22Rv1 (cell line): ENCODE results near the gene APLN.

Source experiments
- ZFX ChIP-seq: fragments of 450-650 bp; IDR thresholded peaks from 2 replicates; pipeline ENCODE4 v1.6.1; 2017; ENCODE audit warnings: antibody characterized with exemption, borderline replicate concordance
- TF ChIP-seq, protein P1 (sequence below): fragments of 450-650 bp; IDR thresholded peaks from 2 replicates; pipeline ENCODE4 v1.5.1; 2017; ENCODE audit warnings: mild to moderate bottlenecking

DNA sequence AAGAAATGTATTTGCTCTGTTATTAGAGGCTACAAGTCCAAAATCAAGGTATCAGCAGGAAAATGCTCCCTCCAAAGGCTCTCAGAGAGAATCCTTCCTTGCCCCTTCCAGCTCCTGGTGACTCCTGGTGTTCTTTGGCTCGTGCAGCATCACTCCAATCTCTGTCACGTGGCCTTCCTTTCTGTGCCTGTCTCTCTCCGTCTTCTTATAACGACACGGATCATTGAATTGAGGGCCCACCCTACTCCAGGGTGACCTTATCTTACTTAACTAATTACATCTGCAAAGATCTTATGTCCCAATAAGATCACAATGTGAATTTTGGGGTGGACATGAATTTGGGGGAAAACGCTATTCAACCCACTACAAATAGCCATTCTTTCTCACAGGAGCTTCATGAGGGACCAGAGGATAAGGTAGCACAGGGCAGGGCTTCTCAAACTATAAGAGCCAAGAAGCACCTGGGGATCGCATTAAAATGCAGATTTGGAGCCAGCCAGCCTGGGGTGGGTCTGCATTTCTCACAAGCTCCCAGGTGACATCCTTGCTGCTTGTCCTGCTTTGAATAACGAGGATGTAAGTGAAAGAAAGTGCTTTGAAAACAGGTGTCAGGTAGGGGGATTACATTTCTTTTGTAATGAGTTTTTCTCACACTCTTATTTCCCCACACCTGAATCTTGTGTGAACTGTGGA is 41.9 kb upstream of the APLN start:
- TF ChIP-seq, protein P1, sequence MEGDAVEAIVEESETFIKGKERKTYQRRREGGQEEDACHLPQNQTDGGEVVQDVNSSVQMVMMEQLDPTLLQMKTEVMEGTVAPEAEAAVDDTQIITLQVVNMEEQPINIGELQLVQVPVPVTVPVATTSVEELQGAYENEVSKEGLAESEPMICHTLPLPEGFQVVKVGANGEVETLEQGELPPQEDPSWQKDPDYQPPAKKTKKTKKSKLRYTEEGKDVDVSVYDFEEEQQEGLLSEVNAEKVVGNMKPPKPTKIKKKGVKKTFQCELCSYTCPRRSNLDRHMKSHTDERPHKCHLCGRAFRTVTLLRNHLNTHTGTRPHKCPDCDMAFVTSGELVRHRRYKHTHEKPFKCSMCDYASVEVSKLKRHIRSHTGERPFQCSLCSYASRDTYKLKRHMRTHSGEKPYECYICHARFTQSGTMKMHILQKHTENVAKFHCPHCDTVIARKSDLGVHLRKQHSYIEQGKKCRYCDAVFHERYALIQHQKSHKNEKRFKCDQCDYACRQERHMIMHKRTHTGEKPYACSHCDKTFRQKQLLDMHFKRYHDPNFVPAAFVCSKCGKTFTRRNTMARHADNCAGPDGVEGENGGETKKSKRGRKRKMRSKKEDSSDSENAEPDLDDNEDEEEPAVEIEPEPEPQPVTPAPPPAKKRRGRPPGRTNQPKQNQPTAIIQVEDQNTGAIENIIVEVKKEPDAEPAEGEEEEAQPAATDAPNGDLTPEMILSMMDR: no peak
- no peak for TF ChIP-seq ZFX
